HG02970 (cell line): ENCODE measurements around the gene MED17.

Experiments
- ATAC-seq: cut with Tn5 transposase; IDR thresholded peaks from one replicate; pipeline ENCODE4 v1.9.1; 2021; ENCODE audit warnings: mild to moderate bottlenecking, moderate library complexity, moderate number of reproducible peaks; ENCODE audit not compliant: unreplicated experiment, low FRiP score

Gene MED17

GRCh38 chr11:93814966-93815633 lies 31.0 kb downstream of the MED17 start:
- no peak for ATAC-seq

- ATAC-seq: no peak
Observed at GRCh38 chr11:93817426-93818348, 33.6 kb downstream of the MED17 start.

DNA sequence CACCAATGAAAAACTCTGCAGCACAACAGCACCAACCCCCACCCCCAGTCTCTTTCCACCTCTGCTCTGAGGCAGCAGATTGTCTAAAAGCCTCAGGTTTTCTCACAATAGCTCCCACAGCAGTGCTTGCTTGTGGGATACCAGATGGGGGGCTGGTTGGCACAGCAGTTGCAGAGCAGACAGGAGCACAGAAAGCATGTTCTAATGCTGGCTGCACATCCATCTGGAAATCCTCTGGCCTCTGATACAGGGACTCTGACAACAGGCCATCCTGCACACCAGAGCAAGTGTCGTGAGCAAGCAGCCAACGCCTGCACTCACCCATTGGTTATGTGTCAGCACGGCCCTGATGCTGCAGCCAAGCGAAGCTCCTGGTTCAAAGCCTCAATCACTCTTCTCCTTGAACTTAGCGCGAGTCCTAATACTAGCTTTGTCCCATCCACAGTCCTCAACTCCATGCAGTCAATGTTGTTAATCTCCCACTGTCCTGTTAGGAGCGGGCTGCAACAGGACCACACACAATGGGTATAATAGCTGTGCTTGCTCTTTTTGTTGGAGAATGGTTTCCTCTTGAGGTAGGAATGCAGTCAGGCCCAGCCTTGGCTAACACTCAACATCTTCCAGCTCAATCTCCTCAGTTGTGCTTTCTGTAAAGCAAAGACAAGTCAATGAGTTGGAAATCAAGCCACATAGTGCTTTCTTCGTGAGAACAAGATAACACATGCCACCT lies 36.0 kb downstream of the MED17 start:
- no peak for ATAC-seq

GRCh38 chr11:93820847-93821246 lies 36.8 kb downstream of the MED17 start:
- no peak for ATAC-seq

DNA sequence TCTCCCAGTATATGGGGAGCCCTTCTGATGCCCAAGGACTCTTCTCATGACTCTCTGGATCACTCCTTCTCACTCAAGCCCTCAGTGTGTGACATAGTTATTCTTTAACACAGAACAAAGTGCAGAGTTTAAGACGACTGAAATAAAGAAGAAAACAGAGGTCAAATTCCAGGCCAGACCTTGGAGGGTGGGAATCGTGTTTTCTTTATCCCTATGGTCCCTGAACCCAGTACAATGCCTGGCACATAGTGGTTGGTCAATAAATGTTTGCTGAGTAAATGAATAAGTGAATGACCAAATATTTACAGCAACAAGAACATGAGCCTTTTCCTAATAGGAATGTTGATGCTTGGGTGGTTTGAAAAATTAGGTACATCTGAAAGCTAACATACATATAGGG lies 37.5 kb downstream of the MED17 start:
- no peak for ATAC-seq

DNA sequence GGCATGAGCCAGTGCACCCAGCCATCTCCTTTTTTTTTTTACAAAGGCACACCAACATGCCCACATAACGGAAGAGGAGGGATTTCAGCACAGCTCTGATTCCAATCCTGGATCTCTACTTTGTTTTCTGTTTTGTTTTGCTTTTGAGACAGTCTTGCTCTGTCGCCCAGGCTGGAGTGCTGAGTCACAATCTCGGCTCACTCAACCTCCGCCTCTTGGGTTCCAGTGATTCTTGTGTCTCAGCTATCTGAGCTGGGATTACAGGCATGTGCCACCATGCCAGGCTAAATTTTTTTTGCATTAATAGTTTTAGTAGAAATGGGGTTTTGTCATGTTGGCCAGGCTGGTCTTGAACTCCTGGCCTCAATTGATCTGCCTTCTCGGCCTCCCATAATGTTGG lies 38.3 kb downstream of the MED17 start:
- ATAC-seq: no peak

DNA sequence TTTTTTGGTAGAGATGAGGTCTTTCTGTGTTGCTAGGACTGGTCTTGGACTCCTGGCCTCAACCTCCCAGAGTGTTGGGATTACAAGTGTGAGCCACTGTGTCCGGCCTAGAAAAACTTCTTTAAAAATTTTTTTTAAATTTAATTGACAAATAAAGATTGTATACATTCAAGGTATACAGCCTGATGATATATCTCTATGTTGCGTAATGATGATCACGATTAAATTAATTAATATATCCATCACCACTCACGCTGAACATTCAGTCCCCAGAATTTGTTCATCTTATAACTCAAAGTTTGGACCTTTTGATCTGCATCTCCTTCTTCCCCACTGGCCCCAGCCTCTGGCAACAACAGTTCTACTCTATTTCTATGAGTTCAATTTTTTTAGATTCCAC lies 39.1 kb downstream of the MED17 start:
- ATAC-seq: no peak

DNA sequence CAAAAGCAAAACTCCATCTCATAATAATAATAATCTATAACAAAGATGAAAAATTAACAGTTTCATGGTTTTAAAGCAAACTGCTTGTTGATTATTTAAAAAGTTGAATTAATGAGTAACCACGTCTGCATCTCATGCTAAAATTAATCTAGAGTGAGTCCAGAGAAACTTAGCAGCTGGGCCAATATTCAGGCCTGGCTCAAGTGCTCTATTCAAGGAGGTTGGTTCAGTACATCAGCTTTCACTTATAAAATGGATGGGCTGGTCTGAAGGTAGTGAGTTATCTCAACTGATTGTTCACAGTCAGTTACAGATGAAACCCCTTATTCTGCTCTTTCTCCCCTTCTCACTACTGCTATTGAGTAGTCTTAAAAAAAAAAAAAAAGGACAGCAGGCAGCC lies 43.3 kb downstream of the MED17 start:
- ATAC-seq: no peak

- no peak for ATAC-seq
Observed at GRCh38 chr11:93829598-93829997, 45.5 kb downstream of the MED17 start.

DNA sequence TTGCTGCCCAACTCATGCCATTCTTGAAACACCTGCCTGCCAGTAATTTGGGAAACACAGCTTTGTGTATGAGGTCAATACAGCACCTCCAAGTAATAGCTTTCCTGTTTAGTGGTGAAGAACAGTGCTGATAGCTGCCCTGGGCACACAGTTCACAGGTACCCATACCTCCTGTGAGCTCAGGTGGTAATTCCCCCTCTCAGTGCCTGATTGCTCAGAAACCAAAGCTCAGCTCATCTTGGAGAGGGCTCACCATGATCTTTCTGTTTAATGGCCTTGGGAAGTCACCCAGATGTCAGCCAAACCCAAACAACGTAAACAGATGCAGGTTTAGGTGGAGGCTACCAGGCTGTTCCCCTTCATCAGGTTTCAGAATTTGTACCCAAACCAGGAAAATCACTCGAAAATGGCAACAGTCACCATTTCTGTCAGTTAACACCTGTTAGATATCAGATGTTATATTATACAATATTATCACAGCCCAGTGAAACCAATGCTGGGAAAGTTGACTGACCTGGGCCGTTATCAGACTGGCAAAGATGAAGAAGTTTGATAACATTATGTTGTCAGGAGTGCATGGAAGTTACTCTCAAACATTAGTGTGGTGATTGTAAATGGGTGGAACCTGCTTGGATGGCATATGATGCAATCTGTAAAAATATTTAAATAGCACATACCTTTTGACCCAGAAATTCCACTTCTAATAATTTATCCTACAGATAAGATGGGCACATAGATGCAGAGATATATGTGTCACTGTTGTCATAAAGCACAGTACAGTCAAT lies 47.5 kb downstream of the MED17 start:
- ATAC-seq: no peak

DNA sequence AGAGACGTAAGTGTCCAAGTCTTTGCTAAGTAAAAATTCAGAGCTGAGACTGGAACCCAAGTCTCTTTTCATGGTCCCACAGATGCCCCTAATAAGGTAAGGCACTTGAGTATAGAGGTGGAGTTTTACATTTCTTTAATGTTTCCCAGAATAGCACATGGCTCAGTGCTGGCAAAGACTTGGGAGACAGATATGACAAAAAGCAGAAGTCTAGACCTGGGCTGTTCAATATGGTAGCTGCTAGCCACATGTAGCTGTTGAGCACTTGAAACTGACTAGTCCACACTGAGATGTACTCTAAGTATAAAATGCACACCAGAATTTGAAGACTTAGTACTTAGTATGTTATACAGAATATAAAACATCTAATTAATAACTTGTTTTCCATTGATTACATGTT lies 48.7 kb downstream of the MED17 start:
- no peak for ATAC-seq

GRCh38 chr11:93838967-93839366 lies 54.9 kb downstream of the MED17 start:
- ATAC-seq: no peak

DNA sequence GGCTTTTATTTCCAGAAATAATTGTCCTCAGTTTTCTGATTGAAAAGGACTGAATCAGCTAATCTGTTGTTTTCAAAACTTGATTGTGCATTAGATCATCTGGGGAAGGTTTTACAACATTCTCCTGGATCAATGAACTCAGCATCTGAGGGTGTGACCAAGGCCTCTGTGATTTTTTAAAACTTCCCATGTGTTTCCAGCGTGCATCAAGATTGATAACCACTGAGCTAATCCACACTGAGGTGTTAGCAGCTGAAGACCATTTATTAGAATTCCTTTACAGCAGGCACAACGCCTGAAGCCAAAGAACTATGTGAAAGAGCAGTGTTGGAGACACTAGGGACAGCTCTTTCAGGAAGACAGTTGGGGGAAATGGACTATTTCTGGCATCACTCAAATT lies 56.1 kb downstream of the MED17 start:
- no peak for ATAC-seq

DNA sequence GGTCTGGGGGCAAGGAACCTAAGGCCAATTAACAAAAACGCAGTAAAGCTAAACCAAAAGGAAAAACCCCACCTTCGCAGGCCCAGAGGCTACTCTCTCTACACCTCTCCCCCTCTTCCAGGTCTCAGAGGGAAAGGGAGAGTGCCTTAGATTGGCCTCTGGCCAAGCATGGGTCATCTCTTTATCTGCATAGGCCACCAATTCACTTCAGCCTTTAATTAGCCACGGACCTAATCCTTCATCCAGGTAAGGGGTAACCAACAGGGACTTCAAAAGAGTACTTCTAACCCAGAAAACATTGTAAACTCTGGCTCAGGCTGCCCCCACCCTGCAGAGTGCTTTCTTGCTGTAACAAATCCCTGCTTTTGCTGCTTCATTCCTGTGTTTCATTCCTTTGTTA lies 56.9 kb downstream of the MED17 start:
- no peak for ATAC-seq

DNA sequence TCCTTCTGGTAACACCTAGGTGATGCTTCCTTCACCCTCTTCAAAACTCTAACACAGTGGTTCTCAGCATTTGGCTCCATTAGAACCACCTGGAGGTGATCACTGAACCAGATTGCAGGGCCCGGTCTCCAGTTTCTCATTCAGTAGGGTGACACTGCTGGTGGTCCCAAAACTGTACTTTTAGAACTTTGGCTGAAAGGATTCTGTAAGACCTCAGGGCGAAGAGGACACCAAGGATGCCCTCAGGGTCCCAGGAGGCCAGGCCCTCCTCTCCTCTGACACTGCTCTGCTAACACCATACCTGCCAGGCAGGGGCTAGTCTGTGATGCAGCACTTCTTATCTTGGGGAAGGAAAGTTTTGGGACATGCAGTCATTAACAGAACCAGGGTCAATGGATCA lies 57.4 kb downstream of the MED17 start:
- ATAC-seq: no peak

- ATAC-seq: no peak
Observed at GRCh38 chr11:93842034-93842433, 58.0 kb downstream of the MED17 start.

DNA sequence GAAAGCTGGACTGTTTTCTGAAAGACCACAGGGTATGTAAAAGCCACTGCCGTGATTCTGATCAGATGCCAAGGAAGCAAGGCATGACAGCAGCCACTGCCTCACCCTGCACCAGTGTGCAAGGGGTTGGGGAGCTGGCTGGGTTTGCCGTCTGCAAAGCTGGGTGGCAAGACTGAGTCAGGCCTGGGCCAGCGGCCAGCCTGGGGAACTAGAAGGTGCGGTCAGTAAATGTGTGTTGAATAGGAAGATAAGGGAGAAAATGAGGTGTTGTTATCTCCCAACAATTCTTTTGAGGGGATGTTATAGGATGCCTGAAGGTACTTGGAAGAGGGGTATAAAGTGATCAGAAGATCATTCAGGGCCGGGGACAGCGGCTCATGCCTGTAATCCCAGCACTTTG lies 58.4 kb downstream of the MED17 start:
- no peak for ATAC-seq

- ATAC-seq: no peak
Observed at GRCh38 chr11:93843906-93844305, 59.8 kb downstream of the MED17 start.

DNA sequence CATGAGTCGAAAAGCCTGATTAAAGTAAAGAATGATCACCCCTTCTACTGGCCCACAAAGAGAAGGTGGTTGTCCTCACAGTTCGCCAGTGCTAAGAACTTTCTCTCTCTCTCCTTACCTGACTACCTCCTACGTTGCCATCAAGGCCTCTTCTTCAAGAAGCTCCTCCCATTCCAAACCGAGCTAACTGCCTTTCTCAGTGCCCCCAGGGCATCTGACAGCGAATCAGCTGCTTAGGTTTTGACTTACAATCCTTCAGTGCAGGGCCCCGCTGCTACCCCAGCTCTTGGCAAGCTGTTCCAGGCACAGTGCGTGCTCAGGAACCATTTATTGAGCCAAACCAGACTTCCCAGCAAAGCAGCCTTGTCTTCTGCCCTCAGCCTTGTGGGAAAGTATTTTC lies 60.5 kb downstream of the MED17 start:
- no peak for ATAC-seq
